Activated CD4-positive, CD25-positive, alpha-beta regulatory T cell treated with anti-CD3 and anti-CD28 coated beads, Interleukin-2, amount 50 U/mL, for 72 hours (primary cell): Measurements from ENCODE around the gene LYPD1.

Source experiments
- DNase-seq: peaks from one replicate; pipeline ENCODE4 v3.0.0; 2021

The LYPD1 gene

DNA sequence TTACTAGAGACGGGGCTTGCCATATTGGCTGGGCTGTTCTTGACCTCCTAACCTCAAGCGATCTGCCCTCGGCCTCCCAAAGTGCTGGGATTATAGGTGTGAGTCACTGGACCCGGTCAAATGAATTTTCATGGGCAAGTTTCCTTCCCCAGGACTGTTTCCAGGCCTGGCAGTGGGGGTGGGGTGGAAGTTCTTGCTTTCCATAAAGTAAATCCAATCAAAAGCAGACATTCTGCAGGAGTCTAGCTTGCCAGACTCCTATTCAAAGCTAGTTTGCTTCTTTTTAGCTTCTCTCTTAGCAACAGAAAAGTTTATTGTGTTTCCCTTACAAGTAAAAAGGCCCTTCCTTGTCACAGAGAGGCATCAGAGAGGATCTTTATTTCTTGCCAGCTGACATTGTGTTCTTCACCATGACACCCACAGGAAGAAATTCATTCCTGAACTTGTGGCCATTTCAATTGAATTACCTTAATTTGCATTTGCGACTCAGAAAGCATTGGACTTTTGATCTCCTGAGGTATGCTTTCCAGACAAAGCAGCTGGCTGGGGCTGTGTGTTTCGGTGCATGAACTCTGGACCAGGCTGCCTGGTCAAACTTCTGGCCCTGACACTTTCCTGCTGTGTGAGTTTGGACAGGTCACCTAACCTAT, 37.9 kb downstream of the LYPD1 start:
- DNase-seq: no peak

DNA sequence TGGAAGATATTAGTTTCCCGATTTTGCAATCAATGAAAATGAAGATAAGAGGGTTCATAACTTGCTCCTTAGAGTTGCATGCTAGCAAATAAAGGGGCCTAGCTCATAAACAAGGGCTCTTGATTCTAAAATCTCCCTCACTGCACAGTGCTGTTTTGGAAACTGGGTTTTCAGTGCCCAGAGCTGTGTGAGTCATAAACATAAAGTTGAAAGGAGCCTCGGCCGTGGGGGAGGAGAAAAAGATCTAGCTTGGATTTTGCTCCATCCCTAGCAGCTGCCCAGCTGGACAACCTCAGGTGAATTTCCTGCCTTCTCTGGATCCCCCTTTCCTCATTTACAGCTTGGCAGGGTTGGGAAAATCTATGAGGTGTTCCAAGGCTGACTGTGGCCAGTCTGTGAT, 42.5 kb downstream of the LYPD1 start:
- no peak for DNase-seq

DNA sequence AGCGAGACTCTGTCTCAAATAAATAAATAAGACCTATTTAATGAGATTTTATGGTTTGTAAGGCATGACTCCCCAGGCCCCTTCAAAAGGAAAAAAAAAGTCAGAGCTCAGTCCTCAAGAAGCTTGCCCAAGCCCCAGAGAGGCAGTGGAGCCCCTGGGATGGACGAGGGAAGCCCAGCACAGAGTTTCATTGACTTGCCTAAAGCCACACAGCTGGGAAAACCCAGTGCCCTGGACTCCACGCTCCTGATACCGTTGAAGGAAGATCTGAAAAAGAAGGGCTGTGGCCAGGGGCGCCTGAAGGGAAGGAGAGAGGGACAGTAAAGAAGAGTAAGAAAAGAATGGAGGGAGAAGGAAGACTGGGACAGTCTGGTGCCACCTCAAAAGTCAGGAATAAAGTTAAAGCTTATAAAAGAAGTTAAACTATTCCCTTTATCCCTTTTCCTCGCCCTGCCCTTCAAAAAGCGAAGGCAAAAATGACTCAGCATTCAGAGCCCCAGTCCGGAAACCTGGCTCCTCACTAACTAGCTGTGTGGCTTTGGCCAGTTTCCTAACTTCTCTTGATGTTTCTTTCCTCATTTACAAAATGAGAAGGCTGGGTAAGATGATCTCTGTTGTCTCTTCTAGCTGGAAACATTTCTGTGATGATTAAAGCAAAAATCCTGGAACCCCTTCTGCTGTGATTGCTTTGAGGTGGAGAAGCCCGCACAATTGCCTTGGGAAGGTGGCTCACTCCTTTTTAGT, 46.7 kb downstream of the LYPD1 start:
- no peak for DNase-seq

DNA sequence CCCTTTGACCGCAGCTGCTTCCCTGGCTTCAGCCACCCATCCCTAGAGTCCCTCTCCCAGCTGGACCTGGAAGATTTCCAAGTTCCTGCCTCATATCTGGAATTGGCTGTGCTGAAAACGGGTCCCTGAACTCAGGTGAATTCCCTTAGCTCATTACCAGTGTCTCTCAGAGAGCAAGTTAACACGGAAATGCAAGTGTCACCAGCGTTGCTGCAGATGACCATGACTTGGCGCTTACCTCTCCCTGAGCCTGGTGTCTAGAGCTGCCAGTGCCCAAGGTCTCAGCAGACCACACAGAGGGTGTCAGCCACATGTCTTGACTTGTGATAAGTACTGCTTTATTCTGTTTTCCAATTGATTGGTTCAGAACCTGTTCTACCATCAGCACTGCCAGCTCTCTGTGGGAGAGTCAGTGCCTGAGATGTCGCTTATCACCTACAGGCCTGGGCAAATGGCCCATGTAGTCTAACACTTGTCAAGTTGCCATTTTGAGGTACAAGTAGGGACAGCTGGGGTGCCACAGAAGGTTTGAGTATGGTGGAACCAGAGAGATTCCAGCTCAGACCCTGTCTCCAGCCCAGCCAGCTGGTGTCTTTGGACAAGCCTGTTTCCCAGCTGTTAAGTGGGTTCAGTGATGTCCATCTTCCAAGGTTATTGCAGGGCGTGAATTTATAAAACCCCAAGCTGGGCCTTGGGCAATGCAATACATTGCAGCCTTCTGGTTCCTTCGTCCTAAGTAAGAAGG, 48.7 kb downstream of the LYPD1 start:
- no peak for DNase-seq

DNA sequence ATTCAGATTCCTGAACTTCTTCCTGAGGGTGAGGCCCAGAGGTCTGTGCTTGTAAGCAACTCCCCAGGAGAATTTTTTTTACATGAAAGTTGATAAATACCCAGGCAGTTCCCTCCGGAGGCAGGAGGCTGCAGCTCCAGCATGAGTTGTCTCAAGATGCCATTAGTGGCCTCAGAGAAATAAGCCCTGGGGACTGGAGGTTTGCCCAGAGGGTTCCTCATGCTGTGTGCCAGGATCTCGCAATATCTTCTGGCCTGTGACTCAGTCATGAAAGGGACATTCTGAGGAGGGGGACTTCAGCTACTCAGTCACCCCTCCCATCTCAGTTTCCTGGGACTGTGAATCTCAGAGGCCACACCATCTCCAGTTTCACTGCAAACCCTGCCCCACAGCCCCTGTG, 49.9 kb downstream of the LYPD1 start:
- DNase-seq: no peak

DNA sequence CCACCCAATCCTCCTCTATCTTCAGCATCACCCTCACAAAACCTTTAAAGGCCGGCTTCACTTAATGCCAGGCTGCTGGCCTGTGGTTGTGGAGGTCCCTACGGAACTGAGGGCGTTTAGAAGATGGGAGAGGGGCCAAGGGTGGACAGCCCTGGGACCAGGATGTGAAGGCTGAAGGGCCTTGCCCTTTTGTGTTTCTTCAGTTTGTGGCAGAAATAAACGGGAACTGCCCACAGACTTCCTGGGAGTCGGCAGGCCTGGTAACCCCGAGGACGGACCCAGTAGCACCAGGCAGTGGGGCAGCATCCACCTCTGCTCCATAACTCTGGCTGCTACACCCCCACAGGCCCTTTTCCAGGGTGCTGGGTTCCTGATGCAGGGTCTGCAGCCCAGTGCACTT, 51.3 kb downstream of the LYPD1 start:
- no peak for DNase-seq

DNA sequence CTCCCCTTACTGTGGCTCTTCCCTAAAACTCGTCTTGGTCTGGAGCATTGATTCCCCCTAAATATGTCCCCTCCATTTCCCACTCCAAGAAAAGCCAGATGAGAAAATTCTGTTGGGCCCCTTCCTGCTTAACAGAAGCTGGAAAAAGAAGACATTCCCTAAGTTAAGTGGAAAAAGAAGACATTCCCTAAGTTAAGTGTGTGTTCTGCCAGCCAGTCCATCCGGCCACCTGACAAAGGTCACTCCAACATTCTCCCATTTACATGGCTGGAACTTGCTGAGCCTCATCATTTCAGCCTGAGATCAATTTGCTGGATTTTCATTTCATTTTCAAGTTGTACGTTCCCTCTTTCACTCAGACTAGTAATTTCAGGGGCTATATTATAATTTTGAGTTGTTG, 52.0 kb downstream of the LYPD1 start:
- no peak for DNase-seq

DNA sequence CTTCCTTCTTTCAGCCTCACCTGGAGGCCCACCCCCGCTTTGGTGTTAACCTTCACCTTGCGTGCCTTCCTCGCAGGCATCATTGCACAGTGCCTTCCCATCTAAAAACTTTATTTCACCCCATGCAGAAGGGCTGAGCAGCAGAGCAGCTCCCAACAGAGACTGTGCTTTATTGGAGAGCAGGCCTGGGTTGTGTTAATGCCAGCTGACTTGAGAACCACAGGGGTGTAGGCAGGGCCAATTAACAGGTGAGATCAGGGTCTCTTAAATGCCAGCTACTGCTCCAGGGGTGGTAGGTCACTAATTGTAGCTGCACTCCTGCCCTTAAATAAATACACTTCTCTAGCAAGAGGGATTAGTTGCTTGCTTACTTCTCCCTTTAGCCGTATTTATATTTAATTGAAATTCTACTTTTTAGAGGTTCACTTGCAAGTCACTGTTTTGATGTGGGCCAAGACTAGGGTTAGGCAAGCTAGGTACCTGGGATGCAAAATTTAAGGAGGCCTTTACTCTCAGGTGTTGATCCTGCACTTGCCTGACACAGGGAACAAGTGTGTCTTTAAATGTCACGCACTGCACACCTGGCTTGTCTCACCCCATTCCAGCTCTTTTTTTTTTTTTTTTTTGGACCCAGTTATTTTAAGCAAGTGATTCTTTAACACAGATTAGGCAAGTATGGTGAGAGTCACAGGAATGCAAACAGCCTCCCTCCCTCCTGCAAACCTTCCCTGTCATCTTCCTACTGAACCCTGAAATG, 54.5 kb downstream of the LYPD1 start:
- DNase-seq: no peak

DNA sequence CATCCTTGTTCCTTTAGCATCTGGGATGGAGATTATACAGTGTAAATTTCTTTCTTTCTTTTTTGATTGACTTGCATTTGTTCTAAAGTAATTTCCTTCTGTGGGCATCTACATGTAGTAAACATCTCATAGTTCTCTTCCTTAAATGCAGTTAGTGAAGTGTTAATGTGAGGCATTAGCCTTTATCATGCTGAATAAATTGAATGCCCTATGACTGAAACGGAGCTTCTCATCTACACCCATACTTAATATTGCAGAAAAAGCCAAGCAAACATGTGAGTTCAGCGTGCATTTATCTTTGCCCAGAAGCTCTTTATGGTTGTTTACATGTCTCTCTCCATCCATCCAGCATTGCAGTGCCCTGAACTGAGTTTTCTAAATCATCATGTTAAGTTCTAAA, 58.3 kb downstream of the LYPD1 start:
- no peak for DNase-seq

DNA sequence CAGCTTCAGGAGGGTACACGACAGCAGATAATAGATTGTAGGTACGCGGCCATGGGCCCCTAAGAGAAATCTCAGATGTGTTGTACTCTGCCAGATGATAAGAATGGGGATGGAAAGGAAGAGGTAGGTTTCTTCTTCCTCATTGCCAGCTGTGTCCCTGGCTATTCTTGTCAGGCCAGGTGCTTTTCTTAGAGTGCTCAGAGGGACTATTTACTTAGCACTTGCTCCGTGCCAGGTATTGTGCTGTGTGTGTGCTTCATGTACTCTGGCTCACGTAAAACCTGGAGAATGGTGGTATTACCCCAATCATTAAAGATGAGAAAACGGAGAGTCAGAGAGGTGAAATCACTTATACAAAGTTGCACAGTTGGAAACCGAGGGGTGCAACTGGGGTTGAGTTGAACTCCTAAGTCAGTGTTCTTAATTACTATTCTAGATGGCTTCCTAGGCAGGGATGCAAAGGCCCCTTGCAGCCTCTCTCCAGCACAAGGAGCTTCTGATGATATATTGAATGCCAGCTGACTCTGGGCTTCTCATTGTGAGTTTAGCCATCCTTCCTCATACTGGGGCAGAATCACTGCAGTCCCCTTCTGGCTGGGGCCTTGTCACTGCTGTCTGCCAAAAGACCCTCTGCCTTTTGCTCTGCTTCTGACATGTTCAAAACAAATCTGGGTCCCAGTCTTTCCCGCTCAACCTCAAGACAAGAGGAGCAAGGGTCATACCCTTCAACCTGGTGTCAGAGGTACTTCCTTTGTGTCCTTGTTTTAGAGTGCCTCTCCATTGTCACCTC, 60.7 kb downstream of the LYPD1 start:
- no peak for DNase-seq

DNA sequence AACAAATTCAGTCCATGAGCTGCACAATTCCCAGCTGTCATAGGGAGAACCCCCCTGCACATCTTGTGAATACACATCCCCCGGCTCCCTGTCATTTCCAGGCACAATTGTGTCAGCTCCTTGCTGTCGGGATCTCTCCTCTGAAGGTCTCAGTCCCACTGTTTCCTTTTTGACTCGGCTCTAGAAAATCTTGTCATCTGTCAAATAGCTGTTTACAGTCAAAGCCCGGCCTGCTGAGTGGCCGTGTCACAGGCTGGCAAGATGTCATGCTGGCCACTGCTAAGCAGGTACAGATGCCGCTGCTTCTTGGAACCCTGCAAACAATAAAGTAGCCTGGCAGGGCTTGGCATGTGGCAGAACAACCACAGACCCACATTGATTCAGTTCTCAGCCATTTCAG, 61.7 kb downstream of the LYPD1 start:
- DNase-seq: no peak

DNA sequence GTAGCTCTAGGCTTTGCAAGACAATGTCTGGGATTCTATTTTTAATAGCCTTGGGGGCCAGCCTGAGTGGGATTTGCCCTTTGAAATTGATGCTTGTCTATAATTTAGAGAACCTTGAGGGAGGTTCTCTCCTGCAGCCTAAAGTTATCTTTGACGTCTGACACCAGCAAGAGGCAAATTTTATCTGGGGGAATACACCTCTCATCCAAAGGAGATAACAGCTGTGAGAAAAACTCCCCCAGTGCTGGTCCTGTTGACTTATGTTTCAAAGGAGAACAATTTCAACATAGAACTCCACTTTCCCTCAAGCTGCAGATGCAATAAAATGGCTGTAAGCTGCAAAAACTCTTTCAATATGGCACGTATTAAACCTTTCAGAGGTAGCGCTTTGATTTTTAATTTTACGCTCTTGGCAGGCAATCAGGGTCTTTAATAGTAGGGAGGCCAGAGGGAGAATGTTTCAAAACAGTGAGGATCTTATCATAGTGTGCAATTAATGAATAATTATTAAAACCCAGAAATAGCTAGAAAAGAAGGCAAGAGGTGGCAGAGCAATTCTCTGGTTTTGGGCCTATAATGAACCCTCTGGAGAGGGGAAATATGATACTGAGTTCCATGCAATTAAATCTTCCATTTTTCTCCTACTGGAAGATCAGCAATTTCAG, 62.4 kb downstream of the LYPD1 start:
- no peak for DNase-seq

DNA sequence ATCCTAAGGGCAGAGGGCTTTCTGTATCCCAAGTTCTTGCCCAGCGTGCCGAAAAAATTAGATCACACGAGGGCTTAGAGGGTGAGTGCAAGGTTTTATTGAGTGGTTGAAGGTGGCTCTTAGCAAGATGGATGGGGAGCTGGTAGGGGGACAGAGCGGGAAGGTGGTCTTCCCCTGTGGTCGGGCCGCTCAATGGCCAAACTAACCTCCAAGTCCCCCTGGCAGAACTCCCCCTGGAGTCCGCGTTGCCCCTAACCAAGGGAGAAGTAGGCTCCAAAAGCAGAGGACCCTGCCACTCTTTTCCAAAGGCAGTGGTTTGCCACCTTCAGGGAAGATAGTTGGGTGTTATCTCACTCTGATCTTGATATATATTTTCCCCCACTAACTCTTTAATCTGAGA, 63.4 kb downstream of the LYPD1 start:
- DNase-seq: no peak

DNA sequence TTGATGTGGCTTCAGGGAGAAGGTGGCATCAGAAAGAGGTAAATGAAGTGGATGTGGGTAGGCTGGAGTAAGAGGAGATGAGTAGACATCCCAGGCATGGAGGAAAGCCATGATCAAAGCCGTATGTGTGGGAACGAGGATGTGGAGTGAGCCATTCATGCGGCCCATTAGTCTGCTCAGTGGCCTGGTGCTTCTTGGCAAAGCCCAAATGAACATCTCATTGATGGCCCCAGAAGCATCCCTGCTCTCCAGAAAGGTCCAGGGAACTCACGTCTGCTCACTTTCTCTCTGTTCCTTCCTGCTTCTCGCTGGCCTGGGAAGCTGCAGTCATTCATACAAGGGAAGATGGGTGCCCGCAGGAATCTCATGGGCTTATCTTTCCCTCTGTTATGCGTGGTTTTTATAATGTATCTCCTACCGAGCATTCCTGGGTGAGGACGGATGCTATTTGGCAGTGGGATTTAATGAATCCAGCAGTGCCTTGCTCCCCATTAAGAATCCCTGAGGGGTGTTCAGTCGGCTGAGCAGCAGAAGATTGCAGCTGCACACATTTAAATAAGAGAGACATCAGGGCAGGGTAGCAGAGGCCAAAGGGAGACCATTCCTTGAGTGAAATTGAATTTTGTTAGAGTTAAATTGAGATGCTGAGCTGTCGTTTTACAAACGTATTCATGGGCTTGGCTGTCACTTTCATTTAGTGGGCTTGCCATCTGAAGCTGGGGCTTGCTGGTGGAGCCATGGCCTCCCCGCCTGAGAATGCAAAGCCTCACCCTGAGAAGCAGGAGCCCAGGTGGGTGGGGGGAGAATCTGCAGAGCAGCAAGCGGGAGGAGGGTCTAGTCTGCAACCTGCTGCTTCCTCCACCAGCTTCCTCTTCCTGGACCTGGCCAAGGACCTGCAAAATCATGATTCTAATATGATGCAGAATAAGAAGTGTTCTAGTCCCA, 64.5 kb downstream of the LYPD1 start:
- DNase-seq: no peak

DNA sequence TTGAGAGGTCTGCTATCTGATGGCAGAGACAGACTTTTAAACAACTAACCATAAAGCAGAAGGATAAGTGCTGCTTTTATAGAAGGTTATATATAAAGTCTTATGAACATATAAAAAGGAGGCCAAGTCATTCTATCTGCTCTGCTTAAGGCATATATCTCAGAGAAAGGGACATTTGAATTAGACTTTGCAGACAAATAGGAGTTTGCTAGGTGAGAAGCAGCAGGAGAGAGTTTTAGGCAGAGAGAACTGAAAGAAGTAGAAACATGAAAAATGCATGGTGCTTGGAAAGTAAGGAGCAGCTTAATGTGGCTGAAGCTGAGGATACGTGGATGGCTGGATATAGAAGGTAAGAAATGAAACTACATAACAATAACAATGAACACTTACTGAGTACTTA, 65.4 kb downstream of the LYPD1 start:
- DNase-seq: no peak

DNA sequence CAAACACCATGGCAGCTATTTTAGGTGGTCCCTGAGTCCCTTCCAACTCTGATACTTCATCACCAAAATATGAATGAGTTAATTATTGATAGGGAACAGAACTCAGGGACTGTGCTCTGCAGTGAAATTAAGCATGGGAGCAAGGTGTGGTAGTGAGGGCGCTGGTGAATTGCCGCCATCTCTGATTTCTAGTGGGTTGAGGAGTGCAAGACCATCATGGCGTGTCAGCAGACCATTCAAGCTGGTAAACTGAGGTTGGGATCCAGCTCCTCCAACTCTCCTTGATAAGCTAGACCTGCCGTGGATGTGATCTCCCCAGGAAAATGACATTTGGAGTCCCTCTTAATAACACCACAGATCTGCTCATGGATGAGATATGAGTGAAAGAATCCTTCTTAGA, 70.4 kb downstream of the LYPD1 start:
- no peak for DNase-seq

DNA sequence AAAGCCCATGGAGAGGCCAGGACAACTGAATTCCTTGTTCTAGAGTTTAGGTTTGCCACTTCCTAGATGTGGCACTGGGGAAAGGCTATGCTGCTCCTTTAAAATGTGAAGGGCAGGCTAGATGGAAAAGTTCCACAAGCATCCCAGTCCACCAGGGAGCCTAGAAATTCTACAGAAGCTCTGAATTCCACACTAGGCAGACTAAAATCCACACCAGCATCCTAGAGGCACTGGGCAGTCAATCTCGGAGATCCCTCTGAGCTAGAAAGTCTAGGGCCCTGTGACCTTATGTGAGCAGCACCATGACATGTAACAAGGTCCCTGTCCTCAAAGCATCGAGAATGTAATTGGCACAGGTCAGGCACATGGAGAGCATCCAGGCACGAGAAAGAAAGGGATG, 71.5 kb downstream of the LYPD1 start:
- no peak for DNase-seq

DNA sequence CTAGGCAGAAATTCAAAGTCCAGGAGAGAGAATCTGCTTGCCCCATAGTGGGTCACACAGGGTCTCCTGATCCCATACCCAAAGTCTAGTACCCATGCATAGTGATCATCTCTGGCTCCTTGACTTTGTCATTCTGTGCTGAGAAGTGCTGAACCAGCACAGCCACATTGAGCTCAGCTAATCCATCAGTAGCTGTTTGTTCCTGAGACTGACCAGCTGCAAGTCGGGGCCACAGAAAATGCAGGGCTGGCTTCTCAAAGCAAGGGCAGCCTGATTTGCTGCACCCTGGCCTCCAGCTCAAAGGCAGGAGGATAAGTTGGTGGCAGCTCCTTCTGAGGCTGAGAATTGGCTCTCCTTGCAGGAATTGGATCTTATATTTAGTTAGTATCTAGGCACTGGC, 72.2 kb downstream of the LYPD1 start:
- DNase-seq: no peak

DNA sequence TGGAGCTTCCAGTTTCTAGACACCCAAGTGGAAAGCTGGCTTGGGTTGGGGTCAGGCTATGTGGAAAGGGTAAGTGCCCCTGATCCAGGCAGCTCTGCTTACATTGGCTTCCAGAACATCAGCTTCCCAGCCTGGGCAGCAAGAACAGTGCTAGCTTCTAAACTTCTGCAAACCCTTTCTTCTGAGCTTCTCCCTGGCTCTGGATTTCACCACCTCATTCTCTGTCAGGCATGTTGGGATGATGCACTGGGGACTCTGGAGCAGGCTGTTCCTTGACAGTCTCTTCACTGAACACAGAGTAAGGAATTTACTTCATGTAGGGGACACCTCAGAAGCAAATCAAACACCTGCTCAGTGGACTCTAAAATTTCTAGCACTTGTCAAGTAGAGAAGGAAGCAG, 72.8 kb downstream of the LYPD1 start:
- no peak for DNase-seq

DNA sequence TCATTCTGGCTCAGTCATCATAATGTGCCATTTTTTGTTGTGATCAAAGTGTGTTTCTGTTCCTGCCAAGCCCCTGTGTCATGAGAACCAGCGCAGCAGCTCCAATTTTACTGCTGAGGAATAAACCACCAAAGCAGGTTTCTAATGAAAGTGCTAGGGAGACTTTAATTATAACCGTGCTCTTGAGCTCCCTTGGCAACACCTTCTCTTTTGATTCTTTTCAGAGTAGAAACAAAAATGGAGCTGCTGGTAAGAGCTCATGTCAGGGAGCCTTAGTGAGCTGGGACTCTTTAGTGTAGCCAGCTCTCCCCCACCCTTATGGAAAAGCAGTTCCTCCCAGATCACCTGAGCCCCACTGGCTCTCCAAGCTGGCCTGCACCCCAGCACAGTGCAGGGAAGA, 74.3 kb downstream of the LYPD1 start:
- no peak for DNase-seq

DNA sequence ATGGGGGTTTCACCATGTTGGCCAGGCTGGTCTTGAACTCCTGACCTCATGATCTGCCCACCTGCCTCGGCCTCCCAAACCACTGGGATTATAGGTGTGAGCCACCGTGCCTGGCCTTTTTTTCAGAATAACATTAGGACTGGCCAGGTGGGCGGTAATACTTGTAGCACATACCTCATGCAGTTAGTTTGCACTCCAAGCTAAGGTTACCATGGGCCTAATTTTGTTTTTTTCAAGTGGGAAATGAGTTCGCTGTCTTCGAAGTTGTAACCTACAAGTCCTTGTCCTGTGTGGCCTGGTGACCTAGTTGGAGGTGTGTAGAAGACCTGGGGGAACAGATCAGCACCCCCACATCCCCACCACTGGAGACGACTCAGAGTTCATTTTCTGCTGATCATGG, 74.8 kb downstream of the LYPD1 start:
- no peak for DNase-seq
